IPS-11a (cell line): Measurements from ENCODE around the gene HOXC13.

Experiments
- H3K4me3 ChIP-seq: one replicate; pipeline ENCODE4 v1.5.1; 2013; ENCODE audit warnings: low read depth, low read length, control low read depth

Gene HOXC13

GRCh38 chr12:53938326-53939140 is at the start of gene HOXC13:
HOXC13 (plus strand) TSS chr12:53938831; CDS start chr12:53938907, 76 bp downstream.
- no peak within 1 kb of the TSS for H3K4me3 ChIP-seq

GRCh38 chr12:53890081-53890480 is 48.5 kb upstream of the HOXC13 start:
- H3K4me3 ChIP-seq: no peak overlapping the region

- no peak overlapping the region for H3K4me3 ChIP-seq
Measured at GRCh38 chr12:53892762-53893395, 45.8 kb upstream of the HOXC13 start.

- no peak overlapping the region for H3K4me3 ChIP-seq
Measured at GRCh38 chr12:53899230-53899629, 39.4 kb upstream of the HOXC13 start.

- H3K4me3 ChIP-seq: no peak overlapping the region
Measured at GRCh38 chr12:53907103-53907502, 31.5 kb upstream of the HOXC13 start.

GRCh38 chr12:53916788-53917655 is 21.6 kb upstream of the HOXC13 start:
- no peak overlapping the region for H3K4me3 ChIP-seq

- H3K4me3 ChIP-seq: no peak overlapping the region
Measured at GRCh38 chr12:53924521-53925405, 13.9 kb upstream of the HOXC13 start.

GRCh38 chr12:53927220-53928029 is 11.2 kb upstream of the HOXC13 start:
- H3K4me3 ChIP-seq: no peak overlapping the region

GRCh38 chr12:53928054-53928835 is 10.4 kb upstream of the HOXC13 start:
- no peak overlapping the region for H3K4me3 ChIP-seq

GRCh38 chr12:53929527-53929926 is 9.1 kb upstream of the HOXC13 start:
- H3K4me3 ChIP-seq: no peak overlapping the region

- no peak overlapping the region for H3K4me3 ChIP-seq
Measured at GRCh38 chr12:53930591-53931255, 7.9 kb upstream of the HOXC13 start.

- H3K4me3 ChIP-seq: no peak overlapping the region
Measured at GRCh38 chr12:53931844-53932581, 6.6 kb upstream of the HOXC13 start.

GRCh38 chr12:53932915-53933314 is 5.7 kb upstream of the HOXC13 start:
- no peak overlapping the region for H3K4me3 ChIP-seq

- H3K4me3 ChIP-seq: no peak overlapping the region
Measured at GRCh38 chr12:53935383-53936341, 3.0 kb upstream of the HOXC13 start.

- no peak overlapping the region for H3K4me3 ChIP-seq
Measured at GRCh38 chr12:53937099-53937498, 1.5 kb upstream of the HOXC13 start.

- H3K4me3 ChIP-seq: no peak overlapping the region
Measured at GRCh38 chr12:53937596-53938325, 870 bp upstream of the HOXC13 start.
